ENCODE measurements around the gene C4B.
"Not testable (repeated sequence)": the region's sequence is repeated elsewhere in the genome, so short reads cannot be mapped to it uniquely, and the experiment has no call there.

C4B gene

DNA sequence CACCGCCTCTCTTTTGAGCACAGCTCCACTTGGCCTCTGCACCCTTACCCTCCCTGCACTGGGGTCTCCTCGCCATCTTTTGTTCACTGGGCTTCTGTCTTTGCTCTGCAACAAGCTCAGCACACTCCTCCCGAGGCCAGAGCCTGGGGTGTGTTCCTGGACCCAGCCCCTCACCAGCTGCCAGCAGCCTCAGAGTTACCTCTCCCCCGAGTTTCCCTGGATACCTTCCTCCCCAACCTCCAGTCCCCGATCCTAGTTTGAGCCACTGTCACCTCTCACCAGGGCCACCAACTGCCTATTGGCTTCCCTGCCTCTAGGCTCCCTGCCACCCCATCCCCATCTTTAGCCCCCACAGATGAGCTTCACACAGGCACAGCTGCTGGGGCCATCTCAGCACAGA, 36.0 kb downstream of the C4B start:
- no peaks in the 10 kb centered on the region for H4K20me1 ChIP-seq (ENCODE audit: insufficient read depth, low read length)
- H3K79me2 ChIP-seq (ENCODE audit: low read length): no peaks in the 10 kb centered on the region
- no peaks in the 10 kb centered on the region for H3F3A ChIP-seq (ENCODE audit: insufficient read depth, low read length)
- peaks cover 85% of the 10 kb centered on the region for H3K27me3 ChIP-seq (replicated peaks; ENCODE audit: insufficient read depth, low read length)
- no peaks in the 10 kb centered on the region for H3K9me3 ChIP-seq (replicated peaks; ENCODE audit: insufficient read depth, low read length)
- no peak overlapping the region for H3K27ac ChIP-seq (ENCODE audit: low read length)
- H3K9ac ChIP-seq (ENCODE audit: low read length): no peak overlapping the region
- H3K4me1 ChIP-seq (ENCODE audit: low read length): no peaks in the 10 kb centered on the region
- no peak overlapping the region for H3K4me3 ChIP-seq (ENCODE audit: low read length)
- no peak overlapping the region for H2AFZ ChIP-seq (ENCODE audit: low read length)
- no peaks in the 10 kb centered on the region for H3K9me2 ChIP-seq (replicated peaks; ENCODE audit: insufficient read depth, low read length)
- H3K36me3 ChIP-seq (replicated peaks; ENCODE audit: insufficient read depth, low read length): no peaks in the 10 kb centered on the region
- TF ChIP-seq EZH2phosphoT487 (IDR thresholded peaks at IDR 0.05; ENCODE audit: low read length) (no peak), EZH2 (optimal IDR thresholded peaks at IDR 0.05; ENCODE audit: low read depth, low read length) (no peak)
- TF ChIP-seq, protein P1, sequence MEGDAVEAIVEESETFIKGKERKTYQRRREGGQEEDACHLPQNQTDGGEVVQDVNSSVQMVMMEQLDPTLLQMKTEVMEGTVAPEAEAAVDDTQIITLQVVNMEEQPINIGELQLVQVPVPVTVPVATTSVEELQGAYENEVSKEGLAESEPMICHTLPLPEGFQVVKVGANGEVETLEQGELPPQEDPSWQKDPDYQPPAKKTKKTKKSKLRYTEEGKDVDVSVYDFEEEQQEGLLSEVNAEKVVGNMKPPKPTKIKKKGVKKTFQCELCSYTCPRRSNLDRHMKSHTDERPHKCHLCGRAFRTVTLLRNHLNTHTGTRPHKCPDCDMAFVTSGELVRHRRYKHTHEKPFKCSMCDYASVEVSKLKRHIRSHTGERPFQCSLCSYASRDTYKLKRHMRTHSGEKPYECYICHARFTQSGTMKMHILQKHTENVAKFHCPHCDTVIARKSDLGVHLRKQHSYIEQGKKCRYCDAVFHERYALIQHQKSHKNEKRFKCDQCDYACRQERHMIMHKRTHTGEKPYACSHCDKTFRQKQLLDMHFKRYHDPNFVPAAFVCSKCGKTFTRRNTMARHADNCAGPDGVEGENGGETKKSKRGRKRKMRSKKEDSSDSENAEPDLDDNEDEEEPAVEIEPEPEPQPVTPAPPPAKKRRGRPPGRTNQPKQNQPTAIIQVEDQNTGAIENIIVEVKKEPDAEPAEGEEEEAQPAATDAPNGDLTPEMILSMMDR (IDR thresholded peaks at IDR 0.05; ENCODE audit: low read length): no peak
- no peak for DNase-seq
- no peak overlapping the region for H3K4me2 ChIP-seq (ENCODE audit: low read depth, low read length)

DNA sequence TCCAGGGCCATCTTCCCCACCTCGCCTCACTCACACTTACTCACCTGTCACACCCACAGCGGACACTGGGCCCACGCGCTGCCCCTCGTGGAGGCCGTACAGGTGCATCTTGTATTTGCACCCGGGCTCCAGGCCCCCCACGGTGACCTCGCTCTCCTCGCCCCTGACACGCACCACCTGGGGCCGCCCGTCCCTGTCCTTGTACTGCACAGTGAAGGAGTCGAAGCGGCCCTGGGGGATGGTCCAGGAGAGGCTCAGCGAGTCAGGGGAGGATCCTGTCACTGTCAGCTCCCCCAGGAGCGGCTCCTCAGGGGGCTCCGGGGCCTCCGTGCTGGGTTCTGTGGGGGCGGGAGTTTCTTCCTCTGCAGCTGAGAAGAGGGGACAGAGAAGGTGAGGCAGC, 38.0 kb downstream of the C4B start:
- not testable (repeated sequence) for H3K36me3 ChIP-seq (replicated peaks; ENCODE audit: insufficient read depth, low read length); H3K9me3 ChIP-seq (replicated peaks; ENCODE audit: insufficient read depth, low read length); H3K4me1 ChIP-seq (ENCODE audit: low read length); H3K9ac ChIP-seq (ENCODE audit: low read length); H2AFZ ChIP-seq (ENCODE audit: low read length); DNase-seq; H3K4me2 ChIP-seq (ENCODE audit: low read depth, low read length); H3K79me2 ChIP-seq (ENCODE audit: low read length); H3K4me3 ChIP-seq (ENCODE audit: low read length); H3K27ac ChIP-seq (ENCODE audit: low read length); H4K20me1 ChIP-seq (ENCODE audit: insufficient read depth, low read length); H3K9me2 ChIP-seq (replicated peaks; ENCODE audit: insufficient read depth, low read length); H3F3A ChIP-seq (ENCODE audit: insufficient read depth, low read length)
- peaks cover 84% of the 10 kb centered on the region for H3K27me3 ChIP-seq (replicated peaks; ENCODE audit: insufficient read depth, low read length)

DNA sequence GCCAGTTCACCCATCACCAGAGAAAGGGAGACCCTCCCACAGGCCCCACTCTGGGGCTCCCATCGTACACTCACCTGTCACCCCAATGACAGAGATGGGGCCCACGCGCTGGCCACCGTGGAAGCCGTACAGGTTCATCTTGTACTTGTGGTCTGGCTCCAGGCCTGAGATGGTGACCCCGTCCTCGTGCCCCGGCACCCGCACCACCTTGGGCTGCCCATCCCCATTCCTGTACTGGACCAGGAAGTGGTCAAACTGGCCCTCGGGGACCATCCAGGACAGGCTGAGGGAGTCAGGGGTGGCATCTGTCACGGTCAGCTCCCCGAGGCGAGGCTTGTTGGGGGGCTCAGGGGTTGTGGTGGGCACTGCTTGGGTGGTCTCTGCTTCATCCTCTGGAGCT, 38.7 kb downstream of the C4B start:
- not testable (repeated sequence) for H3K4me3 ChIP-seq (ENCODE audit: low read length); H4K20me1 ChIP-seq (ENCODE audit: insufficient read depth, low read length); H3K9me2 ChIP-seq (replicated peaks; ENCODE audit: insufficient read depth, low read length); H3K4me1 ChIP-seq (ENCODE audit: low read length); H3K27ac ChIP-seq (ENCODE audit: low read length); H2AFZ ChIP-seq (ENCODE audit: low read length); H3K9ac ChIP-seq (ENCODE audit: low read length); H3F3A ChIP-seq (ENCODE audit: insufficient read depth, low read length); H3K4me2 ChIP-seq (ENCODE audit: low read depth, low read length); DNase-seq; H3K79me2 ChIP-seq (ENCODE audit: low read length); H3K36me3 ChIP-seq (replicated peaks; ENCODE audit: insufficient read depth, low read length); H3K9me3 ChIP-seq (replicated peaks; ENCODE audit: insufficient read depth, low read length)
- peaks cover 85% of the 10 kb centered on the region for H3K27me3 ChIP-seq (replicated peaks; ENCODE audit: insufficient read depth, low read length)

DNA sequence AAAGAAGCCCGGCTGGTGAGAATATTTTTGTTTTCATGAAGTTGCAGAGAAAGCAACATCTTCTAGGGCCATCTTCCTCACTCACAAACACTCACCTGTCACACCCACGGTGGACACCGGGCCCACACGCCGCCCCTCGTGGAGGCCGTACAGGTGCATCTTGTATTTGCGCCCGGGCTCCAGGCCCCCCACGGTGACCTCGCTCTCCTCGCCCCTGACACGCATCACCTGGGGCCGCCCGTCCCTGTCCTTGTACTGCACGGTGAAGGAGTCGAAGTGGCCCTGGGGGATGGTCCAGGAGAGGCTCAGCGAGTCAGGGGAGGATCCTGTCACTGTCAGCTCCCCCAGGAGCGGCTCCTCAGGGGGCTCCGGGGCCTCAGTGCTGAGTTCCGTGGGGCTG, 41.2 kb downstream of the C4B start:
- H3K9ac ChIP-seq (ENCODE audit: low read length); H4K20me1 ChIP-seq (ENCODE audit: insufficient read depth, low read length); H3K9me3 ChIP-seq (replicated peaks; ENCODE audit: insufficient read depth, low read length); H2AFZ ChIP-seq (ENCODE audit: low read length); H3K4me1 ChIP-seq (ENCODE audit: low read length); H3F3A ChIP-seq (ENCODE audit: insufficient read depth, low read length); H3K4me2 ChIP-seq (ENCODE audit: low read depth, low read length); DNase-seq; H3K4me3 ChIP-seq (ENCODE audit: low read length); H3K79me2 ChIP-seq (ENCODE audit: low read length); H3K27ac ChIP-seq (ENCODE audit: low read length); H3K36me3 ChIP-seq (replicated peaks; ENCODE audit: insufficient read depth, low read length); H3K9me2 ChIP-seq (replicated peaks; ENCODE audit: insufficient read depth, low read length): not testable (repeated sequence)
- H3K27me3 ChIP-seq (replicated peaks; ENCODE audit: insufficient read depth, low read length): peaks cover 91% of the 10 kb centered on the region

DNA sequence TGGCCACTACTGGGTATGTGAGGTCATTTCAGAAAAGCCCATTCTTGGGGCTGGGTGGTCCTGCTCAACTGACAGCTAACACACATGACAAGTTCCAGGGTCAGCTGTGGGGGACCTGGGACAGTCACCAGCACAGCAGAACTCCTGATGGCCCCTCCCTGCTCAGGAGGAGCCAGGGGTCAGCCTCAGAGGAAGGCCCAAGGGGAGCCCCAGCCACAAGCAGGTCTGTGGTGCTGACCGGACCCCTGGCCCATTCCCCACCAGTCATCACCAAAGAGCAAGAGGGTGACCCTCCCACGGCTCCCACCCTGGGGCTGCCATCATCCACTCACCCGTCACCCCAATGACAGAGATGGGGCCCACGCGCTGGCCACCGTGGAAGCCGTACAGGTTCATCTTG, 41.7 kb downstream of the C4B start:
- no peaks in the 10 kb centered on the region for H3K36me3 ChIP-seq (replicated peaks; ENCODE audit: insufficient read depth, low read length)
- H4K20me1 ChIP-seq (ENCODE audit: insufficient read depth, low read length): no peaks in the 10 kb centered on the region
- H3K79me2 ChIP-seq (ENCODE audit: low read length): no peaks in the 10 kb centered on the region
- no peak overlapping the region for H3K9ac ChIP-seq (ENCODE audit: low read length)
- H3K9me3 ChIP-seq (replicated peaks; ENCODE audit: insufficient read depth, low read length): no peaks in the 10 kb centered on the region
- H2AFZ ChIP-seq (ENCODE audit: low read length): no peak overlapping the region
- no peaks in the 10 kb centered on the region for H3K9me2 ChIP-seq (replicated peaks; ENCODE audit: insufficient read depth, low read length)
- peaks cover 91% of the 10 kb centered on the region for H3K27me3 ChIP-seq (replicated peaks; ENCODE audit: insufficient read depth, low read length)
- DNase-seq: no peak
- H3K27ac ChIP-seq (ENCODE audit: low read length): no peak overlapping the region
- H3F3A ChIP-seq (ENCODE audit: insufficient read depth, low read length): no peaks in the 10 kb centered on the region
- no peak overlapping the region for H3K4me3 ChIP-seq (ENCODE audit: low read length)
- no peaks in the 10 kb centered on the region for H3K4me1 ChIP-seq (ENCODE audit: low read length)
- no peak overlapping the region for H3K4me2 ChIP-seq (ENCODE audit: low read depth, low read length)
- no peak for TF ChIP-seq EZH2 (optimal IDR thresholded peaks at IDR 0.05; ENCODE audit: low read depth, low read length)
- TF ChIP-seq, protein P1 (IDR thresholded peaks at IDR 0.05; ENCODE audit: low read length): no peak
- TF ChIP-seq EZH2phosphoT487 (IDR thresholded peaks at IDR 0.05; ENCODE audit: low read length): no peak
